Measurements from ENCODE around the gene SCD5.
"Not testable (repeated sequence)": the region's sequence is repeated elsewhere in the genome, so short reads cannot be mapped to it uniquely, and the experiment has no call there.

SCD5 gene

GRCh38 chr4:82825425-82825824 is 26.8 kb upstream of the SCD5 start:
- no peaks in the 10 kb centered on the region for H3K79me2 ChIP-seq
- no peak for TF ChIP-seq CTCF (IDR thresholded peaks at IDR 0.05)
- no peak overlapping the region for H3K9ac ChIP-seq
- no peaks in the 10 kb centered on the region for H3K36me3 ChIP-seq (ENCODE audit: control insufficient read depth, insufficient read depth, low read length)
- no peaks in the 10 kb centered on the region for H3K9me3 ChIP-seq (ENCODE audit: control insufficient read depth, low read length)
- H3K27ac ChIP-seq = no peak overlapping the region
- H3K4me1 ChIP-seq = no peaks in the 10 kb centered on the region
- no peak overlapping the region for H3K4me3 ChIP-seq (ENCODE audit: low read depth, low read length)
- H2AFZ ChIP-seq = no peak overlapping the region
- H3K27me3 ChIP-seq (ENCODE audit: control insufficient read depth, insufficient read depth, low read length) = no peaks in the 10 kb centered on the region
- H3K4me2 ChIP-seq (ENCODE audit: low read length) = no peak overlapping the region

GRCh38 chr4:82823062-82823461 is 24.5 kb upstream of the SCD5 start:
- H3K4me3 ChIP-seq (ENCODE audit: low read depth, low read length) = no peak overlapping the region
- no peak overlapping the region for H3K9ac ChIP-seq
- H3K4me1 ChIP-seq = no peaks in the 10 kb centered on the region
- no peak overlapping the region for H3K27ac ChIP-seq
- no peaks in the 10 kb centered on the region for H3K27me3 ChIP-seq (ENCODE audit: control insufficient read depth, insufficient read depth, low read length)
- no peaks in the 10 kb centered on the region for H3K36me3 ChIP-seq (ENCODE audit: control insufficient read depth, insufficient read depth, low read length)
- H2AFZ ChIP-seq = no peak overlapping the region
- no peaks in the 10 kb centered on the region for H3K9me3 ChIP-seq (ENCODE audit: control insufficient read depth, low read length)
- TF ChIP-seq CTCF (IDR thresholded peaks at IDR 0.05) = no peak
- H3K79me2 ChIP-seq = no peaks in the 10 kb centered on the region
- no peak overlapping the region for H3K4me2 ChIP-seq (ENCODE audit: low read length)

- H3K79me2 ChIP-seq = no peaks in the 10 kb centered on the region
- H3K27ac ChIP-seq = no peak overlapping the region
- H3K9ac ChIP-seq = no peak overlapping the region
- no peak overlapping the region for H3K4me3 ChIP-seq (ENCODE audit: low read depth, low read length)
- no peaks in the 10 kb centered on the region for H3K4me1 ChIP-seq
- TF ChIP-seq CTCF (IDR thresholded peaks at IDR 0.05) = no peak
- no peak overlapping the region for H3K4me2 ChIP-seq (ENCODE audit: low read length)
- no peaks in the 10 kb centered on the region for H3K9me3 ChIP-seq (ENCODE audit: control insufficient read depth, low read length)
- H3K27me3 ChIP-seq (ENCODE audit: control insufficient read depth, insufficient read depth, low read length) = no peaks in the 10 kb centered on the region
- H2AFZ ChIP-seq = no peak overlapping the region
- no peaks in the 10 kb centered on the region for H3K36me3 ChIP-seq (ENCODE audit: control insufficient read depth, insufficient read depth, low read length)
Measured at GRCh38 chr4:82820689-82821088, 22.1 kb upstream of the SCD5 start.

GRCh38 chr4:82818664-82819662 is 20.4 kb upstream of the SCD5 start:
- H3K4me1 ChIP-seq = no peaks in the 10 kb centered on the region
- no peak overlapping the region for H3K4me2 ChIP-seq (ENCODE audit: low read length)
- no peak overlapping the region for H3K27ac ChIP-seq
- no peak overlapping the region for H2AFZ ChIP-seq
- H3K4me3 ChIP-seq (ENCODE audit: low read depth, low read length) = no peak overlapping the region
- no peak for TF ChIP-seq CTCF (IDR thresholded peaks at IDR 0.05)
- no peaks in the 10 kb centered on the region for H3K79me2 ChIP-seq
- H3K27me3 ChIP-seq (ENCODE audit: control insufficient read depth, insufficient read depth, low read length) = no peaks in the 10 kb centered on the region
- H3K9me3 ChIP-seq (ENCODE audit: control insufficient read depth, low read length) = no peaks in the 10 kb centered on the region
- H3K9ac ChIP-seq = no peak overlapping the region
- no peaks in the 10 kb centered on the region for H3K36me3 ChIP-seq (ENCODE audit: control insufficient read depth, insufficient read depth, low read length)

- not testable (repeated sequence) for H2AFZ ChIP-seq; H3K4me3 ChIP-seq (ENCODE audit: low read depth, low read length); H3K9ac ChIP-seq; H3K79me2 ChIP-seq; H3K27me3 ChIP-seq (ENCODE audit: control insufficient read depth, insufficient read depth, low read length); H3K9me3 ChIP-seq (ENCODE audit: control insufficient read depth, low read length); H3K27ac ChIP-seq; H3K36me3 ChIP-seq (ENCODE audit: control insufficient read depth, insufficient read depth, low read length); H3K4me1 ChIP-seq; H3K4me2 ChIP-seq (ENCODE audit: low read length)
Measured at GRCh38 chr4:82816874-82817273, 18.3 kb upstream of the SCD5 start.

All from parathyroid adenoma (tissue), 2 donors.